Body of pancreas (tissue), 4 donors: ENCODE measurements around the gene RELB.

ENCODE experiments used
- POLR2A ChIP-seq, 3 donors: fragments of 450-650 bp; IDR thresholded peaks; one replicate each; pipeline ENCODE4 v1.6.1; 2016; ENCODE audit warnings: antibody characterized with exemption in 3 of 3, mild to moderate bottlenecking in 2 of 3
- TF ChIP-seq, protein P1 (sequence below), 7 experiments: fragments of 450-650 bp in 4 of 7; fragments of 200-600 bp in 3 of 7; sonication (generic) in 3 of 7; IDR thresholded peaks; one replicate each; pipeline ENCODE4 v1.5.1; 2016 to 2019; ENCODE audit warnings: antibody characterized with exemption in 7 of 7

DNA sequence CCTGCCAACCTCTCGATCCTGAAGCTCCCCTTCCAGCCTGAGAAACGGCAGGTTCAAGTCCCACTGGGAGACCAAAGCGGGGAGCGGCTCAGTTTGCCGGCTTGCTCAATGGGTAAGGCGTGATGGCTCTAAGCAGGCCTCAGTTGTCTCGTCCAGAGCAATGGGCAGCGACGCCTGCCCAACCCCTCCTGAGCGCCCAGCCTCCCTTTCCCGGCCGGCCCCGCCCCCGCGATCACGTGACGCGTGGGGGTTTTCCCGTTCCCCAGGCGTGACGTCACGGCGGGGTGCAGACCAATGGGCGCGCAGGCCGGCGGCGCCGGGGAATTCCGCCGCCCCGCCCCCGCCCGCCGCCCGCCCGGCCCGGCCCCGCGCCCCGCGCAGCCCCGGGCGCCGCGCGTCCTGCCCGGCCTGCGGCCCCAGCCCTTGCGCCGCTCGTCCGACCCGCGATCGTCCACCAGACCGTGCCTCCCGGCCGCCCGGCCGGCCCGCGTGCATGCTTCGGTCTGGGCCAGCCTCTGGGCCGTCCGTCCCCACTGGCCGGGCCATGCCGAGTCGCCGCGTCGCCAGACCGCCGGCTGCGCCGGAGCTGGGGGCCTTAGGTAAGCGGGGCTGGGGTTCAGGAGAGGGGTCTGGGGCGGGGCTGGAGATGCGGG is at the start of gene RELB:
- TF ChIP-seq POLR2A (IDR thresholded peaks at IDR 0.05): no peak
- TF ChIP-seq, protein P1, sequence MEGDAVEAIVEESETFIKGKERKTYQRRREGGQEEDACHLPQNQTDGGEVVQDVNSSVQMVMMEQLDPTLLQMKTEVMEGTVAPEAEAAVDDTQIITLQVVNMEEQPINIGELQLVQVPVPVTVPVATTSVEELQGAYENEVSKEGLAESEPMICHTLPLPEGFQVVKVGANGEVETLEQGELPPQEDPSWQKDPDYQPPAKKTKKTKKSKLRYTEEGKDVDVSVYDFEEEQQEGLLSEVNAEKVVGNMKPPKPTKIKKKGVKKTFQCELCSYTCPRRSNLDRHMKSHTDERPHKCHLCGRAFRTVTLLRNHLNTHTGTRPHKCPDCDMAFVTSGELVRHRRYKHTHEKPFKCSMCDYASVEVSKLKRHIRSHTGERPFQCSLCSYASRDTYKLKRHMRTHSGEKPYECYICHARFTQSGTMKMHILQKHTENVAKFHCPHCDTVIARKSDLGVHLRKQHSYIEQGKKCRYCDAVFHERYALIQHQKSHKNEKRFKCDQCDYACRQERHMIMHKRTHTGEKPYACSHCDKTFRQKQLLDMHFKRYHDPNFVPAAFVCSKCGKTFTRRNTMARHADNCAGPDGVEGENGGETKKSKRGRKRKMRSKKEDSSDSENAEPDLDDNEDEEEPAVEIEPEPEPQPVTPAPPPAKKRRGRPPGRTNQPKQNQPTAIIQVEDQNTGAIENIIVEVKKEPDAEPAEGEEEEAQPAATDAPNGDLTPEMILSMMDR (IDR thresholded peaks at IDR 0.05): no peak
